WERI-Rb-1 (cell line): ENCODE data around the gene SLC25A38.

Source experiments
- DNase-seq: peaks from one replicate; pipeline ENCODE4 v3.0.0-alpha.2; 2020
- H3K27ac ChIP-seq: fragments of 250-450 bp; sonication (Bioruptor Pico); 2 replicates; pipeline ENCODE4 v1.5.1; 2020; ENCODE audit warnings: mild to moderate bottlenecking, moderate library complexity
- H3K27me3 ChIP-seq: fragments of 250-450 bp; sonication (Bioruptor Pico); 2 replicates; pipeline ENCODE4 v1.5.1; 2021; ENCODE audit warnings: mild to moderate bottlenecking, low read depth, moderate library complexity; ENCODE audit not compliant: insufficient read depth, severe bottlenecking
- H3K36me3 ChIP-seq: fragments of 250-450 bp; sonication (Bioruptor Pico); 2 replicates; pipeline ENCODE4 v1.5.1; 2020; ENCODE audit warnings: mild to moderate bottlenecking, moderate library complexity
- H3K4me3 ChIP-seq: 2 replicates; pipeline ENCODE4 v1.5.1; 2011; ENCODE audit warnings: low read depth, mild to moderate bottlenecking, control low read depth, low read length
- H3K9me3 ChIP-seq: fragments of 250-450 bp; sonication (Bioruptor Pico); 2 replicates; pipeline ENCODE4 v1.5.1; 2021; ENCODE audit warnings: mild to moderate bottlenecking, moderate library complexity; ENCODE audit not compliant: severe bottlenecking
- CTCF ChIP-seq: IDR thresholded peaks from 2 replicates; pipeline ENCODE4 v1.5.1; 2011; ENCODE audit warnings: low read depth, mild to moderate bottlenecking, control low read depth, inconsistent platforms, low read length

Gene SLC25A38

GRCh38 chr3:39343076-39343717, 40.0 kb upstream of the SLC25A38 start:
- DNase-seq: no peak
- H3K4me3 ChIP-seq: no peak overlapping the region
- no peak overlapping the region for H3K27ac ChIP-seq
- H3K9me3 ChIP-seq: no peaks in the 10 kb centered on the region
- no peaks in the 10 kb centered on the region for H3K36me3 ChIP-seq
- no peak for TF ChIP-seq CTCF
- H3K27me3 ChIP-seq: no peaks in the 10 kb centered on the region

DNA sequence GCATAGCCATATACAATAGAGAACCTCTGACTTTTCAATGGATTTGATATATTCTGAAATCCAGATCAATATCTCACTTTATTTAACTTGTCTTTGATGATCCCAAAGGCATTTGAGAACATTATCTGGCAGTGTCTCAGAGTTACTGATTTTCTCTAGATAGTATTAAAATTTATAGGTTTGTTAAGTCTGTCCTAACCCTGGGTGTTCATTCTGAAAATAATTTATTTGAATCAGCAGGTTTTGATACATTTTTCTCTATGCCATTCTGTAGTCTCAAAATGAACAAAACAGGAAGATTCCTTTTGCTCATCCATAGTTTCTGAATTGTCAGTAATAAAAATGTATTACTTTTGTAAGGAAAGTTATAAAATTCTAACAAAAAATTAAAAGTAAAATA, 39.4 kb upstream of the SLC25A38 start:
- no peak for DNase-seq
- no peak for TF ChIP-seq CTCF
- Histone ChIP-seq H3K27ac (no peak overlapping the region), H3K4me3 (no peak overlapping the region), H3K9me3 (no peaks in the 10 kb centered on the region), H3K36me3 (no peaks in the 10 kb centered on the region), H3K27me3 (no peaks in the 10 kb centered on the region)

- H3K27me3 ChIP-seq: no peaks in the 10 kb centered on the region
- no peaks in the 10 kb centered on the region for H3K9me3 ChIP-seq
- TF ChIP-seq CTCF: no peak
- DNase-seq: no peak
- H3K27ac ChIP-seq: no peak overlapping the region
- H3K36me3 ChIP-seq: no peaks in the 10 kb centered on the region
- H3K4me3 ChIP-seq: no peak overlapping the region
Measured at GRCh38 chr3:39344746-39345344, 38.3 kb upstream of the SLC25A38 start.

DNA sequence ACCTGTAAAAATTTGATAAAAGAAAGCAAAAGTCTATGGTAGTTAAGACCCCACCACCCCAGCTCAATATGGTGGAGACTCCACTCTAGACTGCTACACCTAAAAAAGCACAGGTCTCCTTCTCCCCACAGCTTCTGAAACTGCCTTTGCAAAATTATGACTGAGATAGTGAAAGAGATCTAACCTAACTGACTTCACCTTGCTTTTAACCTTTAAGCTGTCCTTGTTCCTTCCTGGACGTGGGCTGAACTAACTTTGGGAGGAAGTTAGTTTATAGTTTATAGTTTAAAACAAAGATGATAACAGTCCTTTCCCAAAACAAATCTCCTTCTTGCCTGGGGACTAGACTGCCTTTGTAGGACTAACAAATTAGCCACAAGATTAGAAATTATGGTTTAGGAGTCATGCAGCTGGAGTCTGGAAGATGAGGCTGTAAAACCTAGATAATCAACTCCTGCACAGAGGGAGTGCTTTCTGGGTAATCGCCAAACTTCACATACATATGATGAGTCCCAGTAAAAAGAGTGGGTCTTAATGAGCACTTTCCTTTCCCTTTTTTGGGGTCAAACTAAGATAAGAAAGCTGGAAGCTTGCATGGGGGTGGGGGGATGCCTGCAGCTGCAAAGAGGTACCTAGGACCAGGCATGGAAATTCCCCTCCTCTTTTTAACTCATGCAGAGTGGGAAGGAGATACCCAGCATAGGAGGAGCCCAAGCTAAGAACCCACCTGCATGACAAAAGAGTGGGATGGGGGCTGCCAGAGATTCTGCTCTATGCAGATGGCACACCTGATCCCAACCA, 36.2 kb upstream of the SLC25A38 start:
- no peaks in the 10 kb centered on the region for H3K9me3 ChIP-seq
- no peak overlapping the region for H3K27ac ChIP-seq
- H3K4me3 ChIP-seq: no peak overlapping the region
- H3K27me3 ChIP-seq: no peaks in the 10 kb centered on the region
- no peak for DNase-seq
- TF ChIP-seq CTCF: no peak
- no peaks in the 10 kb centered on the region for H3K36me3 ChIP-seq

DNA sequence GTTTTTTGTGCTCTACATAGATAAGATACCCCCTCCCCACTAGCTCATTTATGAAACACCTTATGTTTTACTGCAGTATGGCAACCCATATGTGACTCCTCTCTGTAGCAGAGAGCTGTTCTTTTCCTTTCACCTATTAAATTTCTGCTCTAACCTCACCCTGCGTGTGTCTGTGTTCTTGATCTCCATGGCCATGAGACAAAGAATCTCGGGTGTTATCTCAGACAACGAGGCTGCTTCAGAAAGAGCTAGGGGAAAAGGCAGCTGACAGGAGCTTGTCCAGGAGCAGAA, 35.6 kb upstream of the SLC25A38 start:
- Histone ChIP-seq H3K4me3 (no peak overlapping the region), H3K27me3 (no peaks in the 10 kb centered on the region), H3K27ac (no peak overlapping the region), H3K9me3 (no peaks in the 10 kb centered on the region), H3K36me3 (no peaks in the 10 kb centered on the region)
- DNase-seq: no peak
- TF ChIP-seq CTCF: no peak
